Activated B cell treated with CpG ODN at 0.5 μM for 24 hours (primary cell): Measurements from ENCODE around the gene TBK1. TPM values are rescaled to one million over a fixed set of nuclear protein-coding genes. Genes with fewer than 3 reads are reported as not detected.
"Not testable (repeated sequence)": the region's sequence is repeated elsewhere in the genome, so short reads cannot be mapped to it uniquely, and the experiment has no call there.

Experiments
- ATAC-seq: fragments of 200-7000 bp; cut with Tn5 transposase; one replicate; pipeline ENCODE4 v1.10.0; 2021; ENCODE audit warnings: low read depth, mild to moderate bottlenecking, moderate library complexity
- CTCF ChIA-PET: fragments of 350-600 bp; sonication (Branson Sonifier 250); formaldehyde crosslinking; loops from one replicate; lab custom pipeline; 2021; ENCODE audit warnings: antibody characterized with exemption; lab: Charles Lee
- POLR2A ChIA-PET: fragments of 350-600 bp; sonication (Branson Sonifier 250); formaldehyde crosslinking; loops from one replicate; lab custom pipeline; 2021; ENCODE audit warnings: antibody characterized with exemption; lab: Charles Lee
- DNase-seq: peaks from one replicate; pipeline ENCODE4 v3.0.0; 2022
- H3K27ac Mint-ChIP-seq: one replicate; pipeline ENCODE4 v1.8.0; 2020; ENCODE audit warnings: mixed read lengths
- H3K27me3 Mint-ChIP-seq: one replicate; pipeline ENCODE4 v1.8.0; 2021; ENCODE audit warnings: mixed read lengths
- H3K36me3 Mint-ChIP-seq: one replicate; pipeline ENCODE4 v1.8.0; 2021; ENCODE audit warnings: low read depth, mixed read lengths
- H3K4me1 Mint-ChIP-seq: one replicate; pipeline ENCODE4 v1.8.0; 2021; ENCODE audit warnings: mixed read lengths
- H3K4me3 Mint-ChIP-seq: one replicate; pipeline ENCODE4 v1.8.0; 2020; ENCODE audit warnings: mild to moderate bottlenecking, mixed read lengths
- H3K9me3 Mint-ChIP-seq: one replicate; pipeline ENCODE4 v1.8.0; 2020; ENCODE audit warnings: mixed read lengths
- CTCF ChIP-seq: fragments of 200-600 bp; IDR thresholded peaks from one replicate; pipeline ENCODE4 v1.8.0; 2022; ENCODE audit warnings: antibody characterized with exemption, mild to moderate bottlenecking
- intact Hi-C: fragments of 100-400 bp; cut with micrococcal nuclease; formaldehyde crosslinking; loops from one replicate; pipeline ENCODE4 v1.15.1; 2024
- total RNA-seq: library from RNA; stranded (reverse); gene quantifications from 2 replicates; pipeline ENCODE4 v1.2.3, GENCODE V29; 2022

Gene TBK1
- total RNA-seq, 1 donor from 2014 or later, result 37.4 TPM

GRCh38 chr12:64532734-64533351 lies 80.9 kb downstream of the TBK1 start:
- intact Hi-C loops, result no loop called here
- ChIA-PET CTCF (no interaction called here), POLR2A (no interaction called here)
- Mint-ChIP-seq H3K9me3 (no peaks in the 10 kb centered on the region), H3K4me1 (no peaks in the 10 kb centered on the region), H3K4me3 (no peak overlapping the region), H3K27ac (no peak overlapping the region), H3K36me3 (no peaks in the 10 kb centered on the region), H3K27me3 (no peaks in the 10 kb centered on the region)
- no peak for DNase-seq
- TF ChIP-seq CTCF, result no peak
- ATAC-seq, result no peak

DNA sequence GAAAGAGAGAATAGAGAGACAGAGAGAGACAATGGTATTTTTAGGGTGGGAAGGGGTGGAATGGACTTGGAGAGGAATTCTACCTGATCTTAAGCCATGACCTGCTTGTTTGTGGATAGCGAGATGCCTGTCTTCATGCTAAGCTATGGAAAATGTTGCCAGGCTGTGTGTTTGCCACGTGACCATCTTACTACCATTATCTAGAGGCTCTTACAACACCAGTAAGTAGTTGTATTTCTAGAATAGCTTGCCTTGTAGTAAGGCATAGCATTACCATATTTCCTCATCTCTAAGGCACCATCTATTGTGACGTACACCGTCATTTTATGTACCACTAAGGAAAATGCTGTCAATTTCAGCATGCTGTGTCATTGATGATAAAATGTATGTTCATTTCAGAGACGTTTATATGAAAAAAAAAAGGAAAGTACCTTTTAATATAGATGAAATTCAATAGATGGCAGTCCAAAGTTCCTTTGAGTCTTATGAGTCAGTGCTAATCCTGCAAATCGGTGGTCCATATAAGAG lies 82.8 kb downstream of the TBK1 start:
- Mint-ChIP-seq H3K4me1 (no peaks in the 10 kb centered on the region), H3K27me3 (no peaks in the 10 kb centered on the region), H3K9me3 (no peaks in the 10 kb centered on the region), H3K27ac (no peak overlapping the region), H3K36me3 (no peaks in the 10 kb centered on the region), H3K4me3 (no peak overlapping the region)
- no peak for ATAC-seq
- intact Hi-C loops, result no loop called here
- DNase-seq, result no peak
- ChIA-PET CTCF (no interaction called here), POLR2A (no interaction called here)
- no peak for TF ChIP-seq CTCF

DNA sequence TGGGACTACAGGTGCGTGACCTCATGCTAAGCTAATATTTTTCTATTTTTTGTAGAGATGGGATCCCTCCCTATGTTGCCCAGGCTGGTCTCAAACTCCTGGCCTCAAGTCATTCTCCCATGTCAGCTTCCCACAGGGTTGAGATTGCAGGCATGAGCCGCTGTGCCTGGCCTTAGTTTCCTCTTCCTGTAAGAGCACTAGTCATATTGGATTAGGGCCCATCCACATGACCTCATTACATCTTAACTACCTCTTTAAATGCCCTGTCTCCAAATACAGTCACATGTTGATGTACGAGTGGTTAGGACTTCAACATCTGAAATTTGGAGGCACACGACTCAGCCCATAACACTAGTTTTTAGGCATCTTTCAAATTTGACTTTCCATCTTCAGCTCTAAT lies 86.2 kb downstream of the TBK1 start:
- TF ChIP-seq CTCF, result no peak
- H3K4me3 Mint-ChIP-seq, result no peak overlapping the region
- H3K9me3 Mint-ChIP-seq, result no peaks in the 10 kb centered on the region
- DNase-seq, result no peak
- intact Hi-C loops, result no loop called here
- POLR2A ChIA-PET, result no interaction called here
- H3K27ac Mint-ChIP-seq, result no peak overlapping the region
- CTCF ChIA-PET, result no interaction called here
- H3K27me3 Mint-ChIP-seq, result peaks cover 3% of the 10 kb centered on the region
- H3K36me3 Mint-ChIP-seq, result no peaks in the 10 kb centered on the region
- no peak for ATAC-seq
- no peaks in the 10 kb centered on the region for H3K4me1 Mint-ChIP-seq

DNA sequence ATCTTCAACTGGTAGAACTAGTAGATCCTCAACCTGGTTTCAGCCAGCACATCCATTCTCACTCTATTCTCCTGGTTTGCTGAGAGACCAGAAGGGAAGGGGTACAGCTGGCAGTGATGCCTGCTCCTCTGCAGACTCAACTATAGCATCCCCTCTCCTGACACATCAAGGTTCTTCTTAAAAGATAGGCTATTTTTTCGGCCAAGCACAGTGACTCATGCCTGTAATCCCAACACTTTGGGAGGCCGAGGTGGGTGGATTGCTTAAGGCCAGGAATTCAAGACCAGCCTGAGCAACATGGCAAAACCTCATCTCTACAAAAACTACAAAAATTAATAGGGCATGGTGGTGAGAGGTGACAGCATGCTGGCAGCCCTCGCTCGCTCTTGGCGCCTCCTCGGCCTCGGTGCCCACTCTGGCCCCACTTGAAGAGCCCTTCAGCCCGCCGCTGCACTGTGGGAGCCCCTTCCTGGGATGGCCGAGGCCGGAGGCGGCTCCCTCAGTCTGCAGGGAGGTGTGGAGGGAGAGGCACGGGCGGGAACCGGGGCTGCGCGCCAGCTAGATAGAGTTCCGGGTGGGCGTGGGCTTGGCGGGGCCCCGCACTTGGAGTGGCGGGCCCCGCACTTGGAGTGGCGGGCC lies 90.6 kb downstream of the TBK1 start:
- ATAC-seq, DNase-seq, H3K9me3 Mint-ChIP-seq, POLR2A ChIA-PET, H3K4me1 Mint-ChIP-seq, H3K27ac Mint-ChIP-seq, H3K27me3 Mint-ChIP-seq, H3K36me3 Mint-ChIP-seq, H3K4me3 Mint-ChIP-seq, intact Hi-C loops: not testable (repeated sequence)
- CTCF ChIA-PET, result interaction anchor here (0.9 kb wide), 1 partner anchor 155 kb away, joined by 3 read pairs; no protein-coding TSS in a partner anchor

DNA sequence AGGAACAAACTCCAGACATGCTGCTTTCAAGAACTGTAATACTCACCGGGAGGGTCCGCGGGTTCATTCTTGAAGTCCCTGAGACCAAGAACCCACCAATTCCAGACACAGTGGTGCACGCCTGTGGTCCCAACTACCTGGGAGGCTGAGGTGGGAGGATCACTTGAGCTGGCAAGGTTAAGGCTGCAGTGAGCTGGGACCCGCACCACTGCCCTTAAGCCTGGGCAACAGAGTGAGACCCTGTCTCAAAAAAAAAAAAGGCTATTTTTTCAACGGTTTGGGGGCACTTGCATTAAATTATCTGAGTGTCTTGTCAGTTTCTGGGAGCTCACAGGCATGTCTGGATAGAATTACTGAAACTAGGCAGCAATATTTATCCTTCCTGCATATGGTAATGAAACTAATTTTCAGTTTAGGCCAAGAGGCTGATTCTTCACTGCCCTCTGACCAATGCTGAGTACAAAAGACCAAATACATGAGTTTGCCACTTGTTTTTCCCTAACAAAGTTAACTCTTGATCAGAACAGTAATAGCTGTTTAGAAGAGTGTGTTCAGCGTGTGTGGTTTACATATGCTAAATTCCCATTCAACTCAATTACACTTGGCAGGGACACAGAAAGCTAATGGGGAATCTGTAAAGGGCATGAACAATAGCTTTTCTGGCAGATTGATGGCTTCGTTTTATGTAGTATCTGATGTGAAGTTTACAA lies 92.6 kb downstream of the TBK1 start:
- ChIA-PET CTCF (interaction anchor here (8.0 kb wide), 1 partner anchor 152 kb away, joined by 171 read pairs; no protein-coding TSS in a partner anchor), POLR2A (interaction anchor here (0.6 kb wide), 1 partner anchor 132 kb away, joined by 3 read pairs; no protein-coding TSS in a partner anchor)
- TF ChIP-seq CTCF, result no peak
- intact Hi-C loops, result no loop called here
- no peak for DNase-seq
- no peak overlapping the region for H3K27ac Mint-ChIP-seq
- no peaks in the 10 kb centered on the region for H3K36me3 Mint-ChIP-seq
- H3K4me1 Mint-ChIP-seq, result no peaks in the 10 kb centered on the region
- H3K27me3 Mint-ChIP-seq, result peaks cover 5% of the 10 kb centered on the region
- H3K4me3 Mint-ChIP-seq, result no peak overlapping the region
- ATAC-seq, result no peak
- H3K9me3 Mint-ChIP-seq, result no peaks in the 10 kb centered on the region
